LHCN-M2 (cell line): ENCODE results near the gene DTNA. TPM values are rescaled to one million over a fixed set of nuclear protein-coding genes. Genes with fewer than 3 reads are reported as not detected.

Experiments used
- DNase-seq: peaks from one replicate; pipeline ENCODE4 v3.0.0-alpha.2; 2012; ENCODE audit warnings: low read depth
- total RNA-seq: library from RNA; depleted of rRNA; stranded (reverse); fragments of >200 nt; gene quantifications from 2 replicates; pipeline ENCODE4 v1.2.3, GENCODE V29; 2014

DTNA gene
- total RNA-seq, 1 experiment from 2014 or later, result 6.9 TPM

DNA sequence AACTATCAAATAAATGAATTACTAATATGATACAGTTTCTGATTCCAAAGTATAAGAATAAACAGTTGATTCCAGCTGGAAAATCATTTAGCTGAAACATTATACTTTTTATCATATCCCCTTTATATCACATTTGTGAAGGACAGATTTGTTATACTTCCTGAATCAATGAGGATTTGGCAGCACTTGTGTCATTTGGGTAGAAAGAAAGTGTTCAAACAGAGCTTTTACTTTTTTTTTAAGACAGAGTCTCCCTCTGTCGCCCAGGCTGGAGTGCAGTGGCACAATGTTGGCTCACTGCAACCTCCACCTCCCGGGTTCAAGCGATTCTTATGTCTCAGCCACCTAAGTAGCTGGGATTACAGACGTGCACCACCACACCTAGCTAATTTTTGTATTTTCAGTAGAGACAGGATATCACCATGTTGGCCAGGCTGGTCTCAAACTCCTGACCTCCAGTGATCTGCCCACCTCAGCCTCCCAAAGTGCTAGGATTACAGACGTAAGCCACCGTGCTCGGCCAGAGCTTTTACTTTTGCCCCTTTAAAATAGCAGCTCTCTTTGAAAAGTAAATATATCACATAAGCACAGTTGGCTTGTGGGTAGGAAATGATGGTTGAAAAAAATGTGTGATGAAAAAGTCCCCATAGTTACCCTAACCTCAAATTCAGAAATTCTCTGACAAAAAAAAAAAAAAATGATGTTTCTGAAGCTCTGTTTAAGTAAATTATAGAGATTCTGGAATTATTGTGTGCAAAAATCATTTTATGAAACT lies 95.2 kb downstream of the DTNA start:
- DNase-seq, result no peak

- no peak for DNase-seq
Observed at GRCh38 chr18:34805878-34806351, 95.8 kb downstream of the DTNA start.

- no peak for DNase-seq
Observed at GRCh38 chr18:34806527-34806926, 96.4 kb downstream of the DTNA start.

DNA sequence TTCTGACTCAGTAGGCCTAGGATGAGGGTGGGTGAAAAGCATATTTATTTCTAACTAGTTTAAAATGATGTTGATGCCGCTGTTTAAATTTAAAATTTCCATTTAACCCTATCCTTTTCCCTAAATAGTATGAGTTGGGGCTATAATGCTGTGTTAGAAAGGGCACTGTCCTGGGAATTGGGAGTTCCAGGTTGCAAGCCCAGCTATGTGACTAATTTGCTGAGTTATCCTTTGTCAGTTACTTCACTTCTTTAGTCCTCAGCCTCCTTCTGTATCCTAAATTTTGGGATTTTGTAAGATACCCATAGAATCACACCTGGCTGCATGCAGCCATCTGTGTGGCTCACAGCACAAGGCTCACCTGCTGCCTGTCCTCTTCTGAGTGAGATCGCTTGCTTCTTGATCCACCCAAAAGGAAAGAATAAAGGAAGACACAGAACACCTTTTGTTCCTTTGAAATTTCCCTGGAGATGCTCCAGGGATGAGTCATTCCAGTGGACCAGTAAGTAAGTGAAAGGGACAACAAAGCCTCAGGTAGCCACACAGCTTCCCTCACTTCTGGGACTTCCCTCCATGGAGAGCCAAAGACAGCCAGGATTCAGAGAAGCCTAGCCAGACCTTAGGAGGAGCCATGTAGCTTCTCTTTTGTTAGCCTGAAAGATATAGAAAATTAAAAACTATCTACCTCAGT lies 97.2 kb downstream of the DTNA start:
- DNase-seq, result no peak

DNA sequence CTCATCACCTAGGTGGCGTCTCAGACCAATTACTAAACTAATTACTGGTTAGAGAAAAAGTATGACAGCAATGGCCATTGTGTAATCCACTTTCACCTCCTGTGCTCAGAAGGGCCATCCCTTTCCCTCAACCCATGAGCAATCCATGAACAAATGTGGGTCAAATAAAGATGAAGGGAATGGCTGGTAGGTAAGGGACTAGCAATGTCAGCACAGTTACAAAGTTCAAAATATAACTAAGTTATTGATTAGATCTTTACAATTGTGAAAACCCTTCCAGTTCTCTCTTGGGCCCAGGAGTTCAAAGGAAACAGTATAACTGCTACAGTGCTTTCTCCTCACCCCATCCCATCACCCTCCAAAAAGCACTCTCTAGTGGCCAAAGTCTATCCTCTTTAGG lies 98.3 kb downstream of the DTNA start:
- no peak for DNase-seq

DNA sequence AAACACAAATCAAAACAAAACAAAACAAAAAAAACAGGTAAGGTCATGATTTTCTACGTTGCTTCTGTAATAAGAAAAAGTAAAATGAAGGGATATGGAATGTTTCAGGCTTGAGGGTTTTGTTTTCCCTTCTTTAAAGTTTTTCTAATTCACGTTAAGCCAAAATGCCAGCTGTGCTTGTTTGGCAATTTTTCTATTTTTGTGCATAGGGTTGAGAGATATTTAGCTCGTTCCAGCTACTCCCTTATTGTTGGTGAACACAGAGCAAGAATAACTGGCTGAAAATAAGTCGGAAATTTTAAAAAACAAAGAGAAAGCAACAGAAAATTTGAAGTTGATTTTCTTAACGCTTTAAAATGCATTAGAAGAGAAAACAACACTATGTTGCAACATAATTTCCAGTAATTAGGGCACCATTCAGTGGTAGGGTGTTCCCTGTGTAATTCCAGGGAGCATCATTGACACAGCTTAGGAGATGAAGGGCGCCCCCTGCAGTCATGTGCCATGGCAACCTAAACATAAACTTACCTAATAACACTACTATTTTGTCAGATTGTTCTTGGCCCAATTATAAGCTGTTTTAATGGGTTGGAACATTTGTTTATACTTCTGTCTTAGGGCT lies 99.5 kb downstream of the DTNA start:
- peak; percentile 61 for DNase-seq

- DNase-seq, result no peak
Observed at GRCh38 chr18:34816183-34816582, 106.1 kb downstream of the DTNA start.

GRCh38 chr18:34817636-34818035 lies 107.5 kb downstream of the DTNA start:
- DNase-seq, result no peak

DNA sequence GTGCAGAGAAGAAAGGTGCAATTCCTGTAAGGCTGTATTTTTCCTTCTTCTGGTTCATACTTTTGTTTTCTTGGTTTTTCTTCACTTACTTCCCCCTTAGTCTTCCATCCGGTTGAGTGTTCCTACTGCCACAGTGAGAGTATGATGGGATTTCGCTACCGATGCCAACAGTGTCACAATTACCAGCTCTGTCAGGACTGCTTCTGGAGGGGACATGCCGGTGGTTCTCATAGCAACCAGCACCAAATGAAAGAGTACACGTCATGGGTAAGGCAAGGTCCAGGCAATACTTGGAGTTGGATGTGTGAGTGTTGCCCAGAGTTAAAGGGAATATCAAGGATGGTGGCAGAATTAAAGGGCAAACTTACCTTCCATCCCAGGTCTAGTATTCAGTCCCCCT lies 108.0 kb downstream of the DTNA start:
- DNase-seq, result no peak

GRCh38 chr18:34820360-34821065 lies 110.4 kb downstream of the DTNA start:
- DNase-seq, result no peak

DNA sequence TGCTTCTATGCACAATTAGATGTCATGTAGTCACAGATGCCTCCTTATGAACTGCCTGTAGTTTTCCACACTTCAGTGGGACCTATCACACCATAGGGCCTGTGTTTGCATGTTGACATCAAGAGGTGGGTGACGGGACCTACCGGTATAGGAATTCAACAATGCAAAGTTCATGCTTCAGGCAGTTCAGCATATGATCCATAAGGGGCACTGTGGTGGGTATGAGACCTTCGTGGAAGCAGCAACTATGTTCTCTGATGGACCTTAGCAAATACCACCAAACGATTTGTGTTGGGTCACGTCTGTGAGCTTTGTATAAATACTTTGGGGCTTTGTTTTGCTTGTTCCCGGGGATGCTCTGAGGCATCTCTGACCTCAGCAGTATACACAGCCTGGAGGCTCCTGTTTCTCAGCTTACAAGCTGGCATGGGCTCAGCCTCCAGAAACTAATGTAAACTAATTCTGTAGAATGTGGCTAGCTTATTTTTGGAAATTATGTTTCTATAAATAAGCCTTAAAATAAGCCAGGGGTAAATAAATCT lies 111.6 kb downstream of the DTNA start:
- DNase-seq, result no peak

DNA sequence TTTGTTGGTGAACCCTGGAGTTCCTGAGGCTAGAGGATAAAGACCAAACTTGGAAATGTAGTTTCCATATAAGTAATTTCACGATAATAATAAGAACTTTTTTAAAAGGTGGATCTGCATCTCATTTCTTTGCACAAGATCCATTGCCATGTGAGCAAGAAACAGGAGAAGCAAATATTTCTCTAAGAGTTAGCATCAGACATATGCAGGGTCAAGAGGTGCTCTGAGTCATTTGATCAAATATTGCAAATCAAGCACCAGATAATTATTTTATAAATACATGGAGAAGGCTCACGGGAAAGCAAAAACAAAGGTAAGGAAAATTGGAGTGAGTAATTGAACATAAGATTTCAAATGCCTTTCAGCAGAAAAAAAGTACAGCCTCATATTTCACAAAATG lies 118.0 kb downstream of the DTNA start:
- DNase-seq, result no peak

DNA sequence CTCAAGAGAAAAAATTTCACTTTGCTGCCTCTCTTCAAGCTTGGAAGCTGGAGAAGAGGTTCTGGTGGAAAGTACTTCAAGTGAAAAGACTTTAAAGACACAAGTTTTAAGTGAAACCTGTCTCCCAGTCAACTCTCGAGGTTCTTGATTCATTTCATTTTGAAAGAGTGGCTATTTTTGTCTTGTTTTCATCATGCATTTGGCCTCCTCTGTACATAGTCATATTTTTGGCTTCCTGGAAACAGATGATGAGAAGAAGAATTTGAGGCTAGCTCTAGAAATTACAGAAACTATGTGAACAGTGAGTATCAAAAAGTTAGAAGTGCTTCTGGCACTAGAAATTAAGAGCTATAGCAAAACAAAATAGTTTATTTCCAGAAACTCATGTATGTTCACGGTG lies 124.8 kb downstream of the DTNA start:
- peak; percentile 8 for DNase-seq

- no peak for DNase-seq
Observed at GRCh38 chr18:34835466-34835865, 125.4 kb downstream of the DTNA start.

GRCh38 chr18:34837769-34838272 lies 127.7 kb downstream of the DTNA start:
- no peak for DNase-seq

DNA sequence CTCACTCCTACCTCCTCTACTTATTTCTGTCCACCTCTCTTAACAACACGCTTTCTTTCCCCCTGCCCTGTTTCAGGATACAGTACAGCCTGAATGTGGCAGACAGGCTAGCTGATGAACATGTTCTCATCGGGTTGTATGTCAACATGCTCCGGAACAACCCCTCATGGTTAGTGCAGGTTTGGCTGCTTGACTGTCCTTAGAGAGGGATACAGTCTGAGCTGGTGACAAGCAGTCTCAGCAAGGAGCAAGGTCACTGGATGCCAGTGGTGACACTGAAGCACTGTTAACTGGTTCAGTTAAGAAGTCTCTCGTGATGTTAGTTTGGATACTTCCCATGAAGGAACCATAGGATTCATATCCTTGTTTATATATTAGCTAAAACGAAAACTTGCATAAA lies 128.6 kb downstream of the DTNA start:
- DNase-seq, result no peak

GRCh38 chr18:34840256-34840826 lies 130.2 kb downstream of the DTNA start:
- no peak for DNase-seq

- no peak for DNase-seq
Observed at GRCh38 chr18:34841891-34842290, 131.8 kb downstream of the DTNA start.

- DNase-seq, result no peak
Observed at GRCh38 chr18:34844072-34844471, 134.0 kb downstream of the DTNA start.

GRCh38 chr18:34844732-34845459 lies 134.8 kb downstream of the DTNA start:
- DNase-seq, result no peak
